Right lobe of liver (tissue), 6 donors: ENCODE measurements around the gene MEF2A. TPM values are rescaled to one million over a fixed set of nuclear protein-coding genes. Genes with fewer than 3 reads are reported as not detected.

Source experiments
- ATAC-seq, 4 donors: fragments of 200-7000 bp; cut with Tn5 transposase; one replicate each; pipeline ENCODE4 v1.9.1; 2020; ENCODE audit warnings: mild to moderate bottlenecking in 4 of 4, moderate library complexity in 4 of 4
- DNase-seq, 3 donors: peaks; one replicate each; pipeline ENCODE4 v3.0.0-alpha.2; 2020
- H3K27ac ChIP-seq, 3 donors: fragments of 200-600 bp; one replicate each; pipeline ENCODE4 v1.8.0; 2022
- H3K27me3 ChIP-seq, 2 donors: fragments of 200-600 bp; one replicate each; pipeline ENCODE4 v1.8.0; 2022
- H3K36me3 ChIP-seq, 4 donors: fragments of 200-600 bp; sonication (generic) in 1 of 4; one replicate each; pipeline versions ENCODE4 v1.5.1 to v1.8.0; 2017 to 2022; ENCODE audit warnings: control low read depth in 1 of 4
- H3K4me1 ChIP-seq, 4 donors: fragments of 200-600 bp; sonication (generic) in 1 of 4; one replicate each; pipeline versions ENCODE4 v1.5.1 to v1.8.0; 2017 to 2022; ENCODE audit warnings: control low read depth in 1 of 4
- H3K4me3 ChIP-seq, 3 donors: fragments of 200-600 bp; one replicate each; pipeline ENCODE4 v1.8.0; 2022
- H3K9me3 ChIP-seq, 4 donors: fragments of 200-600 bp; sonication (generic) in 1 of 4; one replicate each; pipeline versions ENCODE4 v1.5.1 to v1.8.0; 2017 to 2022; ENCODE audit warnings: control low read depth in 1 of 4
- CTCF ChIP-seq, 4 donors: fragments of 200-600 bp in 3 of 4; fragments of 450-650 bp in 1 of 4; IDR thresholded peaks; one replicate each; pipeline versions ENCODE4 v1.5.1 to v1.8.0; 2016 to 2022; ENCODE audit warnings: antibody characterized with exemption in 4 of 4, mild to moderate bottlenecking in 2 of 4
- POLR2A ChIP-seq: fragments of 450-650 bp; IDR thresholded peaks from one replicate; pipeline ENCODE4 v1.6.1; 2017; ENCODE audit warnings: antibody characterized with exemption, mild to moderate bottlenecking
- WGBS: methylation state at CpG from one replicate; pipeline ENCODE4 v1.1.6; 2018; ENCODE audit warnings: low coverage, low lambda C conversion rate; ENCODE audit not compliant: insufficient coverage; ENCODE audit errors: missing lambda C conversion rate; 5-methylcytosine and 5-hydroxymethylcytosine counted together
- intact Hi-C, 2 donors: fragments of 100-400 bp; cut with DNase I; formaldehyde crosslinking; loops; one replicate each; pipeline versions ENCODE4 v1.11.2 to v1.14.1; 2022
- total RNA-seq, 6 experiments: library from RNA; depleted of rRNA in 2 of 6; stranded (reverse); fragments of >200 nt in 2 of 6; fragmentation: NEBNext Ultra II Directional in 3 of 6; extraction: Animal tissue kit (Norgen Biotek cat#: 25700) in 3 of 6; gene quantifications; one replicate each; pipeline versions ENCODE4 v1.1.0 to v1.2.4, GENCODE V29; 2016 to 2023
- donor health status: DM: no; HTN: yes; CAD: no.
- donor health status: DM: no; HTN: no; CAD: no.
- donor health status: DM: no; HTN: no; CAD: no.
- donor health status: DM: no; HTN: yes; CAD: no.
- donor health status: DM: no; HTN: yes; CAD: no.

Gene MEF2A
- total RNA-seq, 6 experiments from 2014 or later = 20.1 to 35.5 (median 25.4) TPM

GRCh38 chr15:99584081-99584600, 18.4 kb downstream of the MEF2A start:
- peaks cover 0 to 7% (median 0%) of the 10 kb centered on the region in 4 donors for H3K4me1 ChIP-seq
- no peaks in the 10 kb centered on the region for H3K36me3 ChIP-seq
- intact Hi-C loops = no loop called here
- TF ChIP-seq POLR2A (no peak), CTCF (IDR thresholded peaks at IDR 0.05) (no peak)
- no peaks in the 10 kb centered on the region for H3K9me3 ChIP-seq
- H3K27me3 ChIP-seq = no peaks in the 10 kb centered on the region
- 91% methylated on average over 2 of the region's 2 CpGs for WGBS
- H3K27ac ChIP-seq = no peak overlapping the region
- H3K4me3 ChIP-seq = no peak overlapping the region
- no peak for ATAC-seq
- no peak for DNase-seq

GRCh38 chr15:99586121-99586520, 20.3 kb downstream of the MEF2A start:
- H3K4me1 ChIP-seq = peaks cover 0 to 8% (median under 1%) of the 10 kb centered on the region in 4 donors
- H3K27ac ChIP-seq = no peak overlapping the region
- DNase-seq (no peak), ATAC-seq (no peak)
- no peak for TF ChIP-seq POLR2A
- no peak for TF ChIP-seq CTCF (IDR thresholded peaks at IDR 0.05)
- no peaks in the 10 kb centered on the region for H3K9me3 ChIP-seq
- no peaks in the 10 kb centered on the region for H3K36me3 ChIP-seq
- H3K4me3 ChIP-seq = no peak overlapping the region
- no peaks in the 10 kb centered on the region for H3K27me3 ChIP-seq
- intact Hi-C loops = no loop called here
- 73% methylated on average over 1 of the region's 1 CpG for WGBS

- Histone ChIP-seq H3K9me3 (no peaks in the 10 kb centered on the region), H3K27me3 (no peaks in the 10 kb centered on the region), H3K36me3 (no peaks in the 10 kb centered on the region), H3K4me1 (peaks cover 0 to 24% (median 4%) of the 10 kb centered on the region in 4 donors), H3K27ac (no peak overlapping the region), H3K4me3 (no peak overlapping the region)
- DNase-seq (no peak), ATAC-seq (no peak)
- intact Hi-C loops = no loop called here
- TF ChIP-seq POLR2A (no peak), CTCF (IDR thresholded peaks at IDR 0.05) (no peak)
Measured at GRCh38 chr15:99589801-99590200, 24.0 kb downstream of the MEF2A start.

GRCh38 chr15:99590913-99591646, 25.3 kb downstream of the MEF2A start:
- H3K4me1 ChIP-seq = peaks cover 0 to 30% (median 4%) of the 10 kb centered on the region in 4 donors
- H3K27me3 ChIP-seq = no peaks in the 10 kb centered on the region
- intact Hi-C loops = no loop called here
- ATAC-seq = peak in 1 of 4 donors; percentile 6
- H3K4me3 ChIP-seq = no peak overlapping the region
- no peaks in the 10 kb centered on the region for H3K9me3 ChIP-seq
- 54% methylated on average over 2 of the region's 2 CpGs for WGBS
- H3K36me3 ChIP-seq = no peaks in the 10 kb centered on the region
- DNase-seq = no peak
- no peak for TF ChIP-seq CTCF (IDR thresholded peaks at IDR 0.05)
- TF ChIP-seq POLR2A = no peak
- peak overlapping the region in 2 of 3 donors; percentile 65 to 72 for H3K27ac ChIP-seq
